Mesodermal cell (in vitro differentiated cells): ENCODE measurements around the gene SEMA3B.
"Not testable (repeated sequence)": the region's sequence is repeated elsewhere in the genome, so short reads cannot be mapped to it uniquely, and the experiment has no call there.

Source experiments
- H3K27ac ChIP-seq: 2 replicates; pipeline ENCODE4 v1.7.0; 2013; ENCODE audit warnings: mild to moderate bottlenecking, low read depth, low read length, moderate library complexity; ENCODE audit not compliant: severe bottlenecking
- H3K36me3 ChIP-seq: 2 replicates; pipeline ENCODE4 v1.7.1; 2013; ENCODE audit warnings: mild to moderate bottlenecking, low read length, moderate library complexity; ENCODE audit not compliant: control insufficient read depth, insufficient read depth
- H3K4me1 ChIP-seq: one replicate; pipeline ENCODE4 v1.7.1; 2013; ENCODE audit warnings: mild to moderate bottlenecking, low read length; ENCODE audit not compliant: insufficient read depth, control insufficient read depth, poor library complexity, severe bottlenecking
- H3K4me3 ChIP-seq: 2 replicates; pipeline ENCODE4 v1.7.0; 2013; ENCODE audit warnings: low read length, control low read depth, mild to moderate bottlenecking; ENCODE audit not compliant: insufficient read depth, poor library complexity, severe bottlenecking; ENCODE audit errors: extremely low read depth
- H3K9me3 ChIP-seq: 2 replicates; pipeline ENCODE4 v1.7.1; 2013; ENCODE audit warnings: mild to moderate bottlenecking, low read length, moderate library complexity; ENCODE audit not compliant: control insufficient read depth
- WGBS, 2 experiments: methylation state at CpG; one replicate each; pipeline ENCODE4 v1.1.5; 2013; ENCODE audit warnings: missing lambda C conversion rate in 2 of 2; ENCODE audit not compliant: insufficient coverage in 2 of 2; 5-methylcytosine and 5-hydroxymethylcytosine counted together

The SEMA3B gene

DNA sequence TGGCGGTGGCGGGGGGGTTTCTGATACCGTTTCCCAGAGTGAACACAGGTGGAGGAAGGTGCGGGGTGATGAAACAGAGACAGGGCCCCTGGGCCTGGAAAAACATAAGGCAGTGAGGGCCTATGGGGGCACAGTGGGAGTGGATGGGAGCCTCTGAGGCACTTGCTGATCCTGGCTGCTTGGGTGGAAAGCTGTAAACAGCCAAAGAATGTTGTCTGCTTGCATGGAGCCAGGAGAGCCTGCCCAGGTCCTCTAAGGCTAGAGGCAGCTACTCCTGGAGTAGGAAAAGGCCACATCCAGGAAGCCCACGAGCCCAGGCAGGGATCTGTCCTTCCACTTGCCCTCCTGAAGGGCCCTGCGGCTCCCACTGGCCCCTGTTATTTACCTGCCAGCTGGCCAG is 2.9 kb upstream of the SEMA3B start:
- WGBS, 2 experiments = 94 to 96% methylated on average over 6 of the region's 6 CpGs
- H3K4me1 ChIP-seq = peaks cover 77% of the 10 kb centered on the region

GRCh38 chr3:50266836-50267235 is 2.1 kb upstream of the SEMA3B start:
- no peaks in the 10 kb centered on the region for H3K36me3 ChIP-seq
- 79 to 100% methylated on average over 2 to 3 of the region's 7 CpGs for WGBS, 2 experiments
- H3K4me1 ChIP-seq = peaks cover 78% of the 10 kb centered on the region
- peak overlapping the region; percentile 7 for H3K4me3 ChIP-seq
- H3K9me3 ChIP-seq = no peaks in the 10 kb centered on the region
- H3K27ac ChIP-seq = no peak overlapping the region

More for the DNA sequence above, 2.9 kb upstream of the SEMA3B start:
- Histone ChIP-seq H3K36me3 (no peaks in the 10 kb centered on the region), H3K4me3 (no peak overlapping the region), H3K27ac (peak overlapping the region; percentile 85), H3K9me3 (no peaks in the 10 kb centered on the region)

- no peaks in the 10 kb centered on the region for H3K36me3 ChIP-seq
- WGBS, 2 experiments = 27 to 33% methylated on average over 17 to 21 of the region's 22 CpGs
- peaks cover 83% of the 10 kb centered on the region for H3K4me1 ChIP-seq
- H3K9me3 ChIP-seq = no peaks in the 10 kb centered on the region
- H3K27ac ChIP-seq = no peak overlapping the region
- peak overlapping the region; percentile 7 for H3K4me3 ChIP-seq
Observed at GRCh38 chr3:50267280-50267913, 1.6 kb upstream of the SEMA3B start.

GRCh38 chr3:50268276-50268675 is 671 bp upstream of the SEMA3B start:
- Histone ChIP-seq H3K4me3 (no peak overlapping the region), H3K27ac (no peak overlapping the region), H3K4me1 (peaks cover 76% of the 10 kb centered on the region), H3K36me3 (no peaks in the 10 kb centered on the region), H3K9me3 (no peaks in the 10 kb centered on the region)
- 93% methylated on average over 3 of the region's 3 CpGs for WGBS, 2 experiments

GRCh38 chr3:50269460-50269859 is 513 bp downstream of the SEMA3B start:
- no peaks in the 10 kb centered on the region for H3K9me3 ChIP-seq
- no peak overlapping the region for H3K4me3 ChIP-seq
- WGBS, 2 experiments = 68 to 83% methylated on average over 2 to 3 of the region's 4 CpGs
- H3K36me3 ChIP-seq = no peaks in the 10 kb centered on the region
- H3K4me1 ChIP-seq = peaks cover 64% of the 10 kb centered on the region
- no peak overlapping the region for H3K27ac ChIP-seq

DNA sequence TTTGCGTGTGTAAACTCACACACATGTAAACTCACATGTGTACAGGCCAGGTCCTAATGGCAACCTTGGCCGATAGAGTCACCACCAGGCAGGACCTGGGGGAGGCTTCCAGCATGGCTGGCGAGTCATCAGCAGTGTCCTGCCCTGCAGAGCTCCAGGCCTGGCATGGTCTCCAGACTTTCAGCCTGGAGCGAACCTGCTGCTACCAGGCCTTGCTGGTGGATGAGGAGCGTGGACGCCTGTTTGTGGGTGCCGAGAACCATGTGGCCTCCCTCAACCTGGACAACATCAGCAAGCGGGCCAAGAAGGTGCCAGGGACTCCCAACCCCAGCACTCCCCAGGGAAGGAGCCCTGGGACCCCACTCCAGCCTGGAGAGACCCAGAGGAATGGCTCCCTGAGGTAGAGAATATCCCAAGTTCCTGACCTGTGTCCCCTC is 1.0 kb downstream of the SEMA3B start:
- no peaks in the 10 kb centered on the region for H3K36me3 ChIP-seq
- no peaks in the 10 kb centered on the region for H3K9me3 ChIP-seq
- no peak overlapping the region for H3K27ac ChIP-seq
- H3K4me1 ChIP-seq = peaks cover 64% of the 10 kb centered on the region
- 87 to 95% methylated on average over 5 of the region's 8 CpGs for WGBS, 2 experiments
- no peak overlapping the region for H3K4me3 ChIP-seq

DNA sequence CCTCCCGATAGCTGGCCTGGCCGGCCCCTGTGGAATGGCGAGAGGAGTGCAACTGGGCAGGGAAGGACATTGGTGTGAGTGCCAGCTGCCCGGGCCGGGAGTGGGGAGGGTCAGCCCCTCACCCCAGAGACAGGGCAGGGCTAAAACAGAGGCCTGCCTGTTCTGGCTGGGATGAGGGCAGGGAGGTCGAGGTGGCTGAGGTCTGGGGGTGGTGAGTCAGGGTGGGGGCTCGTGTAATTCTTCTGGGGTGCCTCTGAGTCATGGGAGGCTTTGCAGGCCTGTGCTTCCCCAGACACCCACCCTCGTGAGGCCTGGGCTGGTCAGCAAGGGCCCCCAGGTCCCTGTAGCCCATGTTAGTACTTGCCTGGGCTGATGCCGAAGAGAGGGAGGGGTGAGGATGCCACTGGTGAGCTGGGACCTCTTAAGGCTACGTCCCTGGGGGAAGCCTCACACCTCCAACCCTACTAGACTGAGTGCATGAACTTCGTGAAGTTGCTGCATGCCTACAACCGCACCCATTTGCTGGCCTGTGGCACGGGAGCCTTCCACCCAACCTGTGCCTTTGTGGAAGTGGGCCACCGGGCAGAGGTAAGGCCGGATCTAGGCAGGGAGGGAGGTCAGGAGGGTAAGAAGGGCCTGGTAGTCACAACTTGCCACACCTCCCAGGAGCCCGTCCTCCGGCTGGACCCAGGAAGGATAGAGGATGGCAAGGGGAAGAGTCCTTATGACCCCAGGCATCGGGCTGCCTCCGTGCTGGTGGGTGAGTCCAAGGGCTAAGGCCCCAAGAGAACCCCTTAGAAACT is 1.7 kb downstream of the SEMA3B start:
- Histone ChIP-seq H3K9me3 (no peaks in the 10 kb centered on the region), H3K36me3 (no peaks in the 10 kb centered on the region), H3K4me1 (peaks cover 58% of the 10 kb centered on the region), H3K4me3 (no peak overlapping the region), H3K27ac (no peak overlapping the region)
- WGBS, 2 experiments = 90 to 96% methylated on average over 12 to 18 of the region's 19 CpGs

GRCh38 chr3:50271314-50271936 is 2.5 kb downstream of the SEMA3B start:
- Histone ChIP-seq H3K9me3 (no peaks in the 10 kb centered on the region), H3K36me3 (no peaks in the 10 kb centered on the region), H3K27ac (no peak overlapping the region), H3K4me1 (peaks cover 51% of the 10 kb centered on the region), H3K4me3 (no peak overlapping the region)
- WGBS, 2 experiments = 90 to 100% methylated on average over 6 to 7 of the region's 10 CpGs

- peaks cover 44% of the 10 kb centered on the region for H3K4me1 ChIP-seq
- H3K27ac ChIP-seq, H3K36me3 ChIP-seq, H3K9me3 ChIP-seq, H3K4me3 ChIP-seq: not testable (repeated sequence)
- WGBS, 2 experiments = 88 to 96% methylated on average over 4 to 6 of the region's 10 CpGs
Observed at GRCh38 chr3:50272538-50272910, 3.6 kb downstream of the SEMA3B start.

- Histone ChIP-seq H3K27ac (no peak overlapping the region), H3K9me3 (no peaks in the 10 kb centered on the region), H3K4me3 (peak overlapping the region; percentile 16), H3K36me3 (no peaks in the 10 kb centered on the region), H3K4me1 (peaks cover 38% of the 10 kb centered on the region)
- WGBS, 2 experiments = 20% methylated on average over 47 of the region's 61 CpGs
Observed at GRCh38 chr3:50272911-50273688, 4.2 kb downstream of the SEMA3B start.
